ENCODE results near the gene OGN. TPM values are rescaled to one million over a fixed set of nuclear protein-coding genes. Genes with fewer than 3 reads are reported as not detected.
A peak's percentile ranks its signal among the peaks of the same experiment; 100 is the strongest.

Gene OGN
- total and polyA plus RNA-seq, 2 of the 4 experiments (the other 2 are of a cell fraction) = under 0.01 to 0.10 TPM

DNA sequence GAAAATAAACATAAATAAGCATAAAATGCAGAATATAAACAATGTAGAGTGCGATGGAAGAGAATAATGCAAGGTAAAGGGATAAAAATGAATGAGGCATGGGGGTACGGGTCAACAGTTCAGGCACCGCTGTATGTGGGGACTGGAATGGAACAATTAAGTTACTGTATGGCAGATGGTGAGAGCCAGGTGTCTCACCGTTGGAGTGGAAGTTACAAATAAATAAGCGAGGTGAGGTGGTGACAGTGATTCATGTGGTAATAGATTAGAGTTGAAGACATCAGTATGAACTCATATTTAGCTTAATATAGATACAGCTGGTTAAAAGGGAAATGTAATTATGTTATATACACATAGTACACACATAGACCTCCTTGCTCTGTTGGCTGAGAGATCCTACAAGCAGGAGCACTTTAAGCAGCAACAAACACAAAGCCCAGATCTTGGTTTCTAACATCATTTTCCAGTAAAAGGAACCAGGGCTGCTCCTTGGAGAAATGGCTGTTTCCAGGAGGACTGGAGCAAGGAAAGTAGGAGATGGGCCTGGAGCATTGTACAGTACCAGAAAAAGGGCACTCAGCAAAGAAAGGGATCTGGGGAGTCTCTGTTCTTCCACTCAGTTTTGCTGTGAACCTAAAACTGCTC lies 22.2 kb upstream of the OGN start:
- Histone ChIP-seq H3K9me1 (ENCODE audit: insufficient read depth, low read length) (peaks cover 2% of the 10 kb centered on the region; the same call in 1 of the 2 replicates), H4K8ac (ENCODE audit: low read depth in 2 of 2, low read length in 2 of 2) (peak overlapping the region in 1 of 2 experiments; percentile 66; a peak in 1 of 4 replicates), H3K4me3 (ENCODE audit: insufficient read depth, low read depth, low read length) (no peak overlapping the region), H3K4me2 (ENCODE audit: low read depth, low read length) (no peak overlapping the region), H3K56ac (ENCODE audit: extremely low read depth, insufficient read depth, low read length) (no peak overlapping the region), H3K4ac (ENCODE audit: low read depth, low read length) (peak overlapping the region; percentile 58; the same call in 1 of the 2 replicates), H4K20me1 (ENCODE audit: insufficient read depth, low read length) (no peaks in the 10 kb centered on the region), H2BK120ac (ENCODE audit: low read depth, low read length) (peak overlapping the region; percentile 52; the same call in 1 of the 2 replicates), H3K4me1 (ENCODE audit: control insufficient read depth, insufficient read depth, low read length) (peaks cover 8% of the 10 kb centered on the region), H4K91ac (ENCODE audit: insufficient read depth, low read depth, low read length) (peak overlapping the region; percentile 21; the same call in 1 of the 2 replicates), H2AK5ac (ENCODE audit: low read depth, low read length) (peak overlapping the region; percentile 60; the same call in 1 of the 2 replicates), H3K9me3 (ENCODE audit: control insufficient read depth, insufficient read depth, low read length) (no peaks in the 10 kb centered on the region), H2BK5ac (ENCODE audit: low read depth, low read length, poor library complexity, severe bottlenecking) (no peak overlapping the region), H2AFZ (replicated peaks; ENCODE audit: low read length, poor library complexity) (no peak overlapping the region), H3K18ac (ENCODE audit: low read depth, low read length) (peak overlapping the region; percentile 76; the same call in 1 of the 2 replicates), H4K5ac (ENCODE audit: low read depth, low read length) (peak overlapping the region; percentile 62; the same call in 1 of the 2 replicates), H2BK20ac (ENCODE audit: low read depth, low read length) (0 out of 2 replicates have a peak overlapping the region, but pooled peaks have one; percentile 22), H3K9ac (ENCODE audit: low read depth, low read length) (no peak overlapping the region), H2AK9ac (replicated peaks; ENCODE audit: low read depth, low read length, poor library complexity) (no peak overlapping the region), H2BK15ac (ENCODE audit: low read depth, low read length) (peak overlapping the region; percentile 55; the same call in 1 of the 3 replicates), H3K14ac (replicated peaks; ENCODE audit: low read depth, low read length) (peak overlapping the region; percentile 10), H3K36me3 (ENCODE audit: control insufficient read depth, insufficient read depth, low read length) (no peaks in the 10 kb centered on the region), H3K23ac (ENCODE audit: low read depth, low read length) (no peak overlapping the region), H3K27ac (ENCODE audit: insufficient read depth, low read length) (peak overlapping the region; percentile 98; the same call in 1 of the 2 replicates), H3K79me1 (ENCODE audit: low read depth in 1 of 2, low read length in 2 of 2) (no peaks in the 10 kb centered on the region), H3K27me3 (ENCODE audit: control insufficient read depth, insufficient read depth, low read length) (no peaks in the 10 kb centered on the region)
- DNase-seq (no peak), ATAC-seq (ENCODE audit: low read depth) (peak; percentile 9; the same call in 1 of the 2 replicates)
- intact Hi-C loops (cut with micrococcal nuclease) = no loop called here
- dilution Hi-C loops (cut with HindIII; ENCODE audit: low sequenced_read_pairs, unreplicated experiment) = no loop called here
- no TSS peak for BruUV-seq (replicated peaks)
- POLR2A ChIA-PET (ENCODE audit: unreplicated experiment) = no interaction called here
- in situ Hi-C loops (cut with MboI; ENCODE audit: low sequenced_read_pairs) = no loop called here
- CTCF ChIA-PET = no interaction called here
- WGBS, 2 experiments (ENCODE audit: extremely low coverage in 2 of 2, insufficient read length in 1 of 2) = 79% methylated on average over 2 of the region's 5 CpGs; no CpG with 5 or more reads in 1 of the 2 experiments
- TF ChIP-seq MAZ (IDR thresholded peaks at IDR 0.05; ENCODE audit: borderline replicate concordance, low read depth, low read length) (no peak), FOS (IDR thresholded peaks at IDR 0.05; ENCODE audit: low read depth, low read length) (no peak), CHD1 (IDR thresholded peaks at IDR 0.05; ENCODE audit: low read depth, low read length) (no peak), RFX5 (IDR thresholded peaks at IDR 0.05; ENCODE audit: low read depth, low read length) (no peak), CEBPB (IDR thresholded peaks at IDR 0.05; ENCODE audit: low read depth, low read length) (no peak), MXI1 (IDR thresholded peaks at IDR 0.05; ENCODE audit: borderline replicate concordance, low read depth, low read length) (no peak), MAFK (IDR thresholded peaks at IDR 0.05; ENCODE audit: low read depth, low read length) (no peak), RAD21 (IDR thresholded peaks at IDR 0.05; ENCODE audit: low read length) (no peak), RCOR1 (IDR thresholded peaks at IDR 0.05; ENCODE audit: insufficient replicate concordance, low read length) (no peak), POLR2A (IDR thresholded peaks at IDR 0.05; ENCODE audit: low read depth, low read length) (no peak), NFE2L2 (IDR thresholded peaks at IDR 0.05; ENCODE audit: low read depth, low read length) (no peak), SMC3 (IDR thresholded peaks at IDR 0.05; ENCODE audit: low read depth, low read length) (no peak)
- TF ChIP-seq, protein P1, sequence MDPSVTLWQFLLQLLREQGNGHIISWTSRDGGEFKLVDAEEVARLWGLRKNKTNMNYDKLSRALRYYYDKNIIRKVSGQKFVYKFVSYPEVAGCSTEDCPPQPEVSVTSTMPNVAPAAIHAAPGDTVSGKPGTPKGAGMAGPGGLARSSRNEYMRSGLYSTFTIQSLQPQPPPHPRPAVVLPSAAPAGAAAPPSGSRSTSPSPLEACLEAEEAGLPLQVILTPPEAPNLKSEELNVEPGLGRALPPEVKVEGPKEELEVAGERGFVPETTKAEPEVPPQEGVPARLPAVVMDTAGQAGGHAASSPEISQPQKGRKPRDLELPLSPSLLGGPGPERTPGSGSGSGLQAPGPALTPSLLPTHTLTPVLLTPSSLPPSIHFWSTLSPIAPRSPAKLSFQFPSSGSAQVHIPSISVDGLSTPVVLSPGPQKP (IDR thresholded peaks at IDR 0.05; ENCODE audit: borderline replicate concordance, low read depth, low read length) = no peak
- TF ChIP-seq, protein P2, sequence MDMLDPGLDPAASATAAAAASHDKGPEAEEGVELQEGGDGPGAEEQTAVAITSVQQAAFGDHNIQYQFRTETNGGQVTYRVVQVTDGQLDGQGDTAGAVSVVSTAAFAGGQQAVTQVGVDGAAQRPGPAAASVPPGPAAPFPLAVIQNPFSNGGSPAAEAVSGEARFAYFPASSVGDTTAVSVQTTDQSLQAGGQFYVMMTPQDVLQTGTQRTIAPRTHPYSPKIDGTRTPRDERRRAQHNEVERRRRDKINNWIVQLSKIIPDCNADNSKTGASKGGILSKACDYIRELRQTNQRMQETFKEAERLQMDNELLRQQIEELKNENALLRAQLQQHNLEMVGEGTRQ (IDR thresholded peaks at IDR 0.05; ENCODE audit: low read depth, low read length) = no peak
- TF ChIP-seq, protein P3, sequence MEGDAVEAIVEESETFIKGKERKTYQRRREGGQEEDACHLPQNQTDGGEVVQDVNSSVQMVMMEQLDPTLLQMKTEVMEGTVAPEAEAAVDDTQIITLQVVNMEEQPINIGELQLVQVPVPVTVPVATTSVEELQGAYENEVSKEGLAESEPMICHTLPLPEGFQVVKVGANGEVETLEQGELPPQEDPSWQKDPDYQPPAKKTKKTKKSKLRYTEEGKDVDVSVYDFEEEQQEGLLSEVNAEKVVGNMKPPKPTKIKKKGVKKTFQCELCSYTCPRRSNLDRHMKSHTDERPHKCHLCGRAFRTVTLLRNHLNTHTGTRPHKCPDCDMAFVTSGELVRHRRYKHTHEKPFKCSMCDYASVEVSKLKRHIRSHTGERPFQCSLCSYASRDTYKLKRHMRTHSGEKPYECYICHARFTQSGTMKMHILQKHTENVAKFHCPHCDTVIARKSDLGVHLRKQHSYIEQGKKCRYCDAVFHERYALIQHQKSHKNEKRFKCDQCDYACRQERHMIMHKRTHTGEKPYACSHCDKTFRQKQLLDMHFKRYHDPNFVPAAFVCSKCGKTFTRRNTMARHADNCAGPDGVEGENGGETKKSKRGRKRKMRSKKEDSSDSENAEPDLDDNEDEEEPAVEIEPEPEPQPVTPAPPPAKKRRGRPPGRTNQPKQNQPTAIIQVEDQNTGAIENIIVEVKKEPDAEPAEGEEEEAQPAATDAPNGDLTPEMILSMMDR (conservative IDR thresholded peaks at IDR 0.05; ENCODE audit: low read depth, low read length) = no peak
